Measurements from ENCODE around the gene NR0B2. TPM values are rescaled to one million over a fixed set of nuclear protein-coding genes. Genes with fewer than 3 reads are reported as not detected.

NR0B2 gene
- total RNA-seq, 1 experiment from 2014 or later: not detected

Other genes starting within 250 kb of the NR0B2 start
- gene ARID1A, start 218.0 kb downstream of the NR0B2 start, total RNA-seq (2014; rRNA removed; shearing (Covaris generic); ENCODE audit: low replicate concordance): 55.8 and 73.1 TPM in 2 replicates
- 5.8 and 15.7 TPM in 2 replicates for gene PIGV, start 126.0 kb downstream of the NR0B2 start, total RNA-seq (2014; rRNA removed; shearing (Covaris generic); ENCODE audit: low replicate concordance)
- gene ZDHHC18, start 87.3 kb downstream of the NR0B2 start, total RNA-seq (2014; rRNA removed; shearing (Covaris generic); ENCODE audit: low replicate concordance): 25.1 and 31.0 TPM in 2 replicates
- 0.47 and 1.0 TPM in 2 replicates for gene SFN, start 50.8 kb downstream of the NR0B2 start, total RNA-seq (2014; rRNA removed; shearing (Covaris generic); ENCODE audit: low replicate concordance)
- 32.6 and 33.3 TPM in 2 replicates for gene GPN2, start 23.7 kb downstream of the NR0B2 start, total RNA-seq (2014; rRNA removed; shearing (Covaris generic); ENCODE audit: low replicate concordance)
- 5.6 and 10.1 TPM in 2 replicates for gene GPATCH3, start 13.5 kb downstream of the NR0B2 start, total RNA-seq (2014; rRNA removed; shearing (Covaris generic); ENCODE audit: low replicate concordance)
- 28.1 and 76.6 TPM in 2 replicates for gene NUDC, start 7.8 kb upstream of the NR0B2 start, total RNA-seq (2014; rRNA removed; shearing (Covaris generic); ENCODE audit: low replicate concordance)
- 0.14 TPM in 1 of 2 replicates, not detected in the other for gene KDF1, start 46.5 kb upstream of the NR0B2 start, total RNA-seq (2014; rRNA removed; shearing (Covaris generic); ENCODE audit: low replicate concordance)
- not detected in 2 replicates for gene TRNP1, start 79.7 kb upstream of the NR0B2 start, total RNA-seq (2014; rRNA removed; shearing (Covaris generic); ENCODE audit: low replicate concordance)
- not detected in 2 replicates for gene TENT5B, start 98.9 kb upstream of the NR0B2 start, total RNA-seq (2014; rRNA removed; shearing (Covaris generic); ENCODE audit: low replicate concordance)
- 35.3 and 48.6 TPM in 2 replicates for gene SLC9A1, start 241.2 kb upstream of the NR0B2 start, total RNA-seq (2014; rRNA removed; shearing (Covaris generic); ENCODE audit: low replicate concordance)